T-helper 2 cell (primary cell): Measurements from ENCODE around the gene ABI1.
"Not testable (repeated sequence)": the region's sequence is repeated elsewhere in the genome, so short reads cannot be mapped to it uniquely, and the experiment has no call there.

ENCODE experiments used
- DNase-seq, 5 experiments: peaks; one replicate each; pipeline versions ENCODE4 v3.0.0 to v3.0.0-alpha.2; 2012 to 2022

Gene ABI1

DNA sequence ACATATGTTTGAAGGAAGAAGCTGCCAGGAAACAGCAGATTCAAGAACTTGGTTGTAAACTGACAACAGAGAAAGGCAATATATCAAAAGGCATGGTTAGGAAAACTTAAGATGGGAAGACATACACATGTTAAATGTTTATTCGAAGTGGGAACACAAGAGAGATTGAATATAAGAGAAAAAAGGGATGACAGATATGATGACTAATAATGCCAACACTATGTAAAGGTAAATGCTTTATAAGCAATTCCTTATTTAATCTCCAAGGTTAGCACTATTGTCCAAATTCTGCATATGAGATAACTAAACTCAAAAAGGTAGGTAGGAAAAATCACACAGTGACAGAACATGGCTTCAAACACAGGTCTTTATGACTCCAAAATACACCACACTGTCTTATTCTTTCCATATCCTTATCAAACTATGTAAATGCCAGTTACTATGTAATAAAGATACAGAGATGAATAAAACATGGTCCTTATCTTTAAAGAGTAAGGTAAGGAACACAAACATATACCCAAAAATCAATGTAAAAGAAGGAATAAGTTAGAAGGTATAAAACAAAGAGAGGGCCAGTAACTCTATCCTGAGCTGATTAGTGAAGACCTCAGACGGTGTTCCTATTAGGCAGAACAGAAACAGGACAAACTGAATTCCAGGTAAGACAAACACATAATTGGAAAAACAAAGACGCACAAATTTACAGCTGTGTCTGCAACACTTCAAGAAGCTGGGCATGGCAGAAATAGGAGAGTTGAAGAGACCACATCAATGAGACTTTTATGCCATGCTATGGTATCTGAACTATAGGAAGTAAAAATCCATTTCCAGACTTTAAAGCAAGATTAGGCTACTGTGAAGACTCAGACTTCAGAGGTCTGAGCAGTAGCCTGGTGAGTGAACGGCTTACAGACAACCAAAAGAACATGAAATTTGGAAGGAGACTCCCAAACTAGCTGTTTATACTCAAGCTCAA, 56.1 kb downstream of the ABI1 start:
- DNase-seq: no peak

DNA sequence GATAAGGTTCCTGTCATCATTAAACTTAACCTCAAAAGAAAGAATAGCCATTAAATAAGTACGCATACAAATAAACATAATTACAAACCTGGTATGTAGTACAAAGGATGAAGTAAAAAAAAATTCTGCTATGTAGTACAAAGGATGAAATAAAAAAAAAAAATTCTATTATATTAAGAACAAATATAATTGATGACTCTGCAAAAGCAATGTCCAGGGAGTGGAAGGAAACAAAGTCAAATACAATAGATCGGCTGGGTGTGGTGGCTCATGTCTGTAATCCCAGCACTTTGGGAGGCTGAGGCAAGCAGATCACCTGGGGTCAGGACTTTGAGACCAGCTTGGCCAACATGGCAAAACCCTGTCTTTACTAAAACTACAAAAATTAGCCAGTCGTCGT, 56.9 kb downstream of the ABI1 start:
- no peak for DNase-seq

DNA sequence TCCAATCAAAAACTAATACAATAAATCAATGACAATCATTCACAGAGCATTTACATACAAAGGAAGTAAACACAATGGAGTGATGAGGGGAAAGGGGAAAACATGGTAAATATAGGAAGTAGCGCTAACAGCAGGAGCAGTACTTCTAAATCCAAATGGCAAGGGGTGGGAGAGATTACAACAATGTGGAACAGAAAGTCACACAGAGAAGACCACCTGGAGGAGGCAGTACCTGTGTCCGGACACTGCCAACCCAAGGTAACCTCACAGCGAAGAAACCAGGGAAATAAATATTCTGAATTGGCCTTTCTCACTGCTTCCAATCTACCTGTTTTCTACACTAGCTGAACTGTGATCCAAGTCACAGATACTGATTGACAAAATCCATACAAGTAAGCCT, 58.2 kb downstream of the ABI1 start:
- no peak for DNase-seq

DNA sequence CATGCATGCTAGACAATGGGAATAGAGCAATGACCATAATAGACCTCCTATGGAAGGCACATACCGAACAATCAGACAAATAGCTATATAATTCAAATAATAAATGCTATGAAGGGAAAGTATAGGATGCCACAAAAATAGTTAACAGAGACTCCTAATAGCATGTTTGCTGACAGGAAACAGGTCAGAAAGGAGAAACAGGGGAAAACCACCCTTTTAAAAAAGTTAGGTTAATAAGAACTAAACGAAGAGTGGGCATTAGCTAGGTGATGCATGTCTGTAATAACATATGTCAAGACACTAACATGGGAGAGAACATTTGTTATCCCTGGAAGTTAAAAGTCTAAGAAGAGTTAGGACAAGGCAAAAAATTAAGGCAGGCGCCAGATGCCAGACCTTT, 58.9 kb downstream of the ABI1 start:
- no peak for DNase-seq

DNA sequence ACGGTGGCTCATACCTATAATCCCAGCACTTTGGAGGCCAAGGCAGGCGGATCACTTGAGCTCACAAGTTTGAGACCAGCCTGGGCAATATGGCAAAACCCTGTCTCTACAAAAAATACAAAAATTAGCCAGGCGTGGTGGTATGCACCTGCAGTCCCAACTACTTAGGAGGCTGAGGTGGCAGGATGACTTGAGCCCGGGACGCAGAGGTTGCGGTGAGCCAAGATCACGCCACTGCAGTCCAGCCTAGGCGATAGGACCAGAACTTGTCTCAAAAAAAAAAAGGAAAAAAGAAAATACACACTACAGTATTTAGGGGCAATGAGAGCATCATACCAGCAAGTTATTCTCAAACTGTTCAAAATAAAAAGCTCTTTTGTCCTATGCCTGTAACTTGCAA, 59.5 kb downstream of the ABI1 start:
- DNase-seq: no peak

DNA sequence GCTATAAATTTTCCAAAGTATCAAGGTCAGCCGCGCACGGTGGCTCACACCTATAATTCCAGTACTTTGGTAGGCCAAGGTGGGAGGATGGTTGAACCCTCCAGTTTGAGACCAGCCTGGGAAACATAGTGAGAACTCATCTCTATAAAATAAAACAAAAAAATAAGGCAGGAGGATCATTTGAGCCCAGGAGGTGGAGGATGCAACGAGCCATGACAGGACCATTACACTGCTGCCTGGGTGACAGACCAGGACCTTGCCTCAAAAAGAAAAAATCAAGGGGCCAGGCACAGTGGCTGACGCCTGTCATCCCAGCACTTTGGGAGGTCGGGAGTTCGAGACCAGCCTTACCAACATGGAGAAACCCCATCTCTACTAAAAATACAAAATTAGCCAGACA, 60.3 kb downstream of the ABI1 start:
- DNase-seq: no peak

GRCh38 chr10:26799342-26799741, 61.4 kb downstream of the ABI1 start:
- peak in 1 of 5 experiments; percentile 35 for DNase-seq

DNA sequence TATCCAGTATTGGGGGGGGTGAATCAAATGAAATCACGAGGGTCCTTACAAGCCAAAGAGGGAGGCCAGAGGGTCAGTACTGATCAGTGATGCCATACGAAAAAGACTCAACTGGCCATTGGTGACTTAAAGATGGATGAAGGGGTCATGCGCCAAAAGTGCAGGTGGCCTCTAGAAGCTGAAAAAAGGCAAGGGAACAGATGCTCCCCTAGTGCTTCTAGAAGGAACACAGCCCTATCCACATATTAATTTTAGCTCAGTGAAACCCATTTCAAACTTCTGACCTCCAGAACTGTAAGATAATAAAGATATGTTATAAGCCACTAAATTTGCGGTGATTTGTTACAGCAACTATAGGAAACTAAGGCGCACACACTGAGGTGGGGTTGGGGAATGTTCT, 62.5 kb downstream of the ABI1 start:
- no peak for DNase-seq

GRCh38 chr10:26797340-26797739, 63.4 kb downstream of the ABI1 start:
- DNase-seq: no peak

DNA sequence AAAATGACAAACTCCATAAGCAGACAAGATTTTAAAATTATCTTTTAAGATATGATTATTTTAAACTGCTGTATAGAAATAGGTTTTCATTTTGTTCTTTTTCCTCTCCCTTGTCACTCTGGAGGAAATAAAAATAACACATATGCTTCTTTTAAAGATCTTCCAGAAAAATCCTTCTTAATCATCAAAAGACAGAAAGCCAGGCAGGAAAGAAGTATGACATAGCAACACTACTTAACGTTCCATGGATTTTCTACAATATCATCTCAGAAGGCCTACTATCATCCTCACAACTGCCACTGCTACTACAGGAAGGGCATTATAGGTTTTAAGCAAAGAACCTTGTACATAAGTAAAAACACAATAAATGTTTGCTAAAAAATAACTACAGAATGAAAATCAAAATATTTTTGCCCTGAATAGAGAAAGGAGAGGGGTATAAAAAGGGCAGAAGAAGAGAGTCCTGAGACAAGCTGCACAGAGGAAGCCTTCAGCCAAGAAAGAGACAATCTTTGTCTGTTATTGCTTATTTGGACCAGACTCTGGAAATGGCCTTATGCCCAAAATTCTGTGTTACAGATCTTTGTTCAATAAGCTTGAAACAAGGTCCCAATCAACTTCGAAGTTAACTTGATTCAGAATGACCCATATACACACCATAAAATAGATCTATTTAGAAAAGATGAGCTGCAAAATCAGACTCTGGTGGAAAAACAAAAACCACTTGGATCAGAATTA, 67.8 kb downstream of the ABI1 start:
- DNase-seq: no peak

- no peak for DNase-seq
Measured at GRCh38 chr10:26790221-26790995, 70.3 kb downstream of the ABI1 start.

DNA sequence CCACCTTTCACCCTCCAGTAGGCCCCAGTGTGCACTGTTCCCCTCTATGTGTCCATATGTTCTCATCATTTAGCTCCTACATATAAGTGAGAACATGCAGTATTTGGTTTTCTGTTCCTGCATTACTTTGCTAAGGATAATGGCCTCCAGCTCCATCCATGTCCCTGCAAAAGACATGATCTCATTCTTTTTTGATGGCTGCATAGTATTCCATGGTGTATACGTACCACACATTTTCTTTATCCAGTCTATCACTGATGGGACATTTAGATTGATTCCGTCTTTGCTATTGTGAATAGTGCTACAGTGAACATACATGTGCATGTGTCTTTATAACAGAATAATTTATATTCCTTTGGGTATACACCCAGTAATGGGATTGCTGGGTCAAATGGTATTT, 71.0 kb downstream of the ABI1 start:
- DNase-seq: not testable (repeated sequence)

DNA sequence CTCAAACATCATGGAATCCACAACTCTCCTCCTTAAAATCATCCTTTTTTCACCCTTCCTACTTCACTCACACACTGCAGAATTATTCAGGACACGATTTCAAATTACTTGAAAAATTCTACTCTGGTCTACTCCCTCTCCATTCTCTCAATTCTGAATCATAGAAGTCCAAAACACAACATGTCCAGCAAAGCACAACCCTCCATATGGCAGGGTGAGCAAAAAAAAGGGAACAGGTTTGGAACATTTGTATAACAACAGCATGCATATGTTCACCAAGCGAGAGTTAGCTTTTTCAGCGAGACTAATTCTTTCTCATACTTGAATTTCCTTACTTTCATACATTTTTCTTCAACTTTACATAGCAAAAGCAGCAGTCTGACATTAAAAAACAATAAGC, 73.4 kb downstream of the ABI1 start:
- no peak for DNase-seq

DNA sequence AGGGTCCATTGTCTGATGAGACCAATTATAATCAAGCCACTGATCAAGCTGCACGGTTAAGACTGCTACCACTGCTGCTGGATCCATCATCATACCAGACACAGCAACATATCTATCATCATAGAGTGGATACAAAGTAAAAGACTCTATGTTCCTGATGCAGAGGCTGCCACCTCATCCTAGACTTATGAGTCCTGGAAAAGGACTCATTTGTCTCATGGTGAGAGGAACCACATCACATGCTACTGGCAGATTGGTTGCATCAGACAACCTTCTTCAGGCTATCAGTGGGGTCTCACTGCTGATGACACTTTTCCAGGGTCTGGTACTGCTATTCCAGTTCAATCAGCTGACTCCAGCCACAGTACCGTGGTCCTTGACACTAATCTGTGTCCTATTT, 79.0 kb downstream of the ABI1 start:
- DNase-seq: peak in 1 of 5 experiments; percentile 15

GRCh38 chr10:26780793-26781601, 79.8 kb downstream of the ABI1 start:
- no peak for DNase-seq

GRCh38 chr10:26780106-26780792, 80.5 kb downstream of the ABI1 start:
- DNase-seq: no peak

DNA sequence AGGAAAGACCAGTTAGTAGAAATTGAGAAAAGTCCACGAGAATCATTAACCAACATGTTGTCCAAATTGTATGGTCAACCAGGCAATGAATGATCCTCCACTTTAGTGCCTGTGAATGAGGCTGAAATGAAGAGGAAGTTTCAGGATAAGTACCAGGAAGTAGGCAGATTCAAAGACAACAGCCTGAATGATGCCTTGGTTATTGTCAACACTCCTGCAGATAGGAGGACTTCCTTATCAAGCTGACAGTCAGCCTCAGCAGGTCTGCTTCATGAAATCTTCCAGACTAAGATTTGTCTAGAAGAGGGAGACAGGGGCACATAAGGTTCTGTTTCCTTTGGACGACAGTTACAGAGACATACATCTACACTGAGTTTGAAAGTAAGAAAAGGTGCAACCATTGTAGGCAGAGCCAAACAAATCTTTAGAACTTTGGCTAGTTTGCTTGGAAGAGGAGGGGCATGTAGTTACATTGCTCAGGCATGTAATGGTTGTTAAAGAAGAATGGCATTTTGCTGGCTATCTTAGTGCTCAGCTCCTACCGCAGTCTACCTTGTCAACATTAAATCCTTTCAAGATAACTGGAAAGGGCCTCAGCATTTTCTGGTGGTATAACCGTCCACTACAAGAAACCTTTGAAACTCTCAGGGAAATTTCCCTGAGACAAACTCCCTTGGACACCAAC, 81.4 kb downstream of the ABI1 start:
- DNase-seq: no peak

GRCh38 chr10:26777686-26778085, 83.1 kb downstream of the ABI1 start:
- peak in 1 of 5 experiments; percentile 8 for DNase-seq

DNA sequence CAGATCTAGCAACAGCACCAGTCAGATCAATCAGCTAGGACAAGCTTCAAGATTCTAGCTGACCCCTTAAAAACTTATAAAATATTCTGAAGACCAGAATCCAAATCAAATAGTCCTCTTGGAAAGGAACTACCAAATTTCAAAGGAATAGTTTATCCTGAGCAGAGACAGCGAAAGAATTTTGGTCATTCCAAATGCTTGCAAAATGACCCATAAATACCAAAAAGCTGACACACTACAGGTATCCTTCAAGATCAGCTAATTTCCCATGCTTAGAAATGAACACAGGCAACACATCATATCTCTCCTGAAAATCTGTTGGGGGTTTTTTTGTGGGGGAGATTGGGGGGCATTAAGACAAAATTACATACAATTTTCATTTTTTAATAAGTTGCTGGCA, 84.5 kb downstream of the ABI1 start:
- no peak for DNase-seq

DNA sequence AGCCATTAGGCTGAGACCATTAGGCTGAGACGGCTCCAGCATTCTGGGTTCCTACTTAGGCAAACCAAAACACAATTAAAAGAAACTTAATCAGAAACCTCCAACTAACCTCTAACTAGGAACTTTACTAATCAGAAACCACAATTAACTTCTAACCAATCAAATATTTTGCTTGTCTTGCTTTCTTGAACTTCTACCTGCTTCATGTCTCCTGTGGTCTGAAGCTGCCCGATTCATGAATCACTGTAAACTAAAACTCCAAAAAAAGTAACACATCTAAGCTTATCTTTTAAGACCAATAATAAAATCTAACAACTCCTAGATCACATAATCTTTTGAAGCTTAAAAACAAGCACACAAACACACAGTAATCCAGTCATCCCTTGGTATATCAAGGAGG, 87.1 kb downstream of the ABI1 start:
- peak in 1 of 5 experiments; percentile 41 for DNase-seq

DNA sequence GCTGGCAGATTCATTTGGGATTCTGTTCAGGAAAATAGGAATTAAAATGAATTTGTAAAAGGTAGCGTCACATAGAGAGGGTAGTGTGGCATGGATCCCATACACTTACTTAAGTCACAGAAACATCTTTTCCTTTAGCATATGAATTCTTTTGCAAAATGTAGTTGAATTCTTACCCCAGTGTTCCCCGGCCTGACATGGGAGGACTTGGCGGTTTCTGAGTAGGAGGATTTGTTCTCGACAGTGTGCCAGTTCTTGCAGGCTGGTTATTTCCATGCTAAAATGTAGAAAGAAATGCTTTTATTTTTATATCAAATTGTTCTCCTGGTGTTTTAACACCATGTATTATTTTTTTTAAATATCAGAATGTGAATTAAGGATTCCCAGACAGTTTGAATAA, 90.7 kb downstream of the ABI1 start:
- no peak for DNase-seq
